ENCODE results near the gene DLEC1.
A peak's percentile ranks its signal among the peaks of the same experiment; 100 is the strongest.
"Not testable (repeated sequence)": the region's sequence is repeated elsewhere in the genome, so short reads cannot be mapped to it uniquely, and the experiment has no call there.

Gene DLEC1

GRCh38 chr3:38154033-38154494, 115.1 kb downstream of the DLEC1 start:
- peaks cover 0 to 15% of the 10 kb centered on the region in 2 donors for H3K4me1 ChIP-seq (ENCODE audit: control insufficient read depth in 1 of 2, insufficient read depth in 2 of 2, low read length in 2 of 2)
- H3K9ac ChIP-seq (ENCODE audit: low read depth in 1 of 2, low read length in 2 of 2), result no peak overlapping the region
- no peaks in the 10 kb centered on the region for H3K36me3 ChIP-seq (ENCODE audit: control insufficient read depth in 1 of 2, insufficient read depth in 2 of 2, low read length in 2 of 2)
- H3K27ac ChIP-seq (ENCODE audit: low read depth, low read length), result no peak overlapping the region
- H3K9me3 ChIP-seq (ENCODE audit: control insufficient read depth in 1 of 2, low read length in 2 of 2), result no peaks in the 10 kb centered on the region
- no peak overlapping the region for H3K4me3 ChIP-seq (ENCODE audit: low read depth in 1 of 2, low read length in 2 of 2)
- no peaks in the 10 kb centered on the region for H3K27me3 ChIP-seq (ENCODE audit: control insufficient read depth in 1 of 2, insufficient read depth in 2 of 2, low read length in 2 of 2)

DNA sequence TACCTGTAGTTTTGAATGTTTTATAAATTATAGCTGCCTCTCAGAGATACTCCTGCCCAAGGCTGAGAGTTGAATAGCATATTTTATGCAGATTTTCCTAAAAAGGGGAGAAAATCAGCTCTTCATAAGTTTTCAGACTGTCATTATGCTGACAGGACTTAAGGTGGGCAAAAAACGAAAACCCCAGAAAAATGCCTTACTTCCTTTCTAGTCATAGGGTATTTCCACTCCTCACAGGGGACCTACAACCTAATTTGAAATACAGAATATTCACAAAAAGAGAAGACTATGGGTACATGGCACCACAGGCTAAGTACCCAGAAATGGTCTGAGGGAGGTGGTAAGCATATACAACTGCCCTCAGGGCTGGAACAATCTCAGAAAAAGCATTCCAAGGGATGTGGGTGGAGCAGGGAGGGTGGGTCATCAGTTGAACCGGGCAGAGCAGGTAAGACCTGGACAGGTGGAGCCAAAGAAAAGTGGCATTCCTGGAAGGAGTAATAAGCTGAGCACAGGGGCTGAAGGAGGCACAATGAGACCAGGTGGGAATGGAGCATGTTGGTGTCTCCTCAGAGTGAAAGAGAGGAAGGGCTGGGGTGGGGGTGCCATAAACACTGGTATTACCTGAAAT, 115.7 kb downstream of the DLEC1 start:
- no peaks in the 10 kb centered on the region for H3K36me3 ChIP-seq (ENCODE audit: control insufficient read depth in 1 of 2, insufficient read depth in 2 of 2, low read length in 2 of 2)
- H3K4me1 ChIP-seq (ENCODE audit: control insufficient read depth in 1 of 2, insufficient read depth in 2 of 2, low read length in 2 of 2), result peaks cover 0 to 15% of the 10 kb centered on the region in 2 donors
- no peak overlapping the region for H3K4me3 ChIP-seq (ENCODE audit: low read depth in 1 of 2, low read length in 2 of 2)
- H3K27me3 ChIP-seq (ENCODE audit: control insufficient read depth in 1 of 2, insufficient read depth in 2 of 2, low read length in 2 of 2), result no peaks in the 10 kb centered on the region
- H3K9me3 ChIP-seq (ENCODE audit: control insufficient read depth in 1 of 2, low read length in 2 of 2), result no peaks in the 10 kb centered on the region
- H3K27ac ChIP-seq (ENCODE audit: low read depth, low read length), result no peak overlapping the region
- no peak overlapping the region for H3K9ac ChIP-seq (ENCODE audit: low read depth in 1 of 2, low read length in 2 of 2)

- Histone ChIP-seq H3K9ac (ENCODE audit: low read depth in 1 of 2, low read length in 2 of 2) (no peak overlapping the region), H3K27ac (ENCODE audit: low read depth, low read length) (no peak overlapping the region), H3K9me3 (ENCODE audit: control insufficient read depth in 1 of 2, low read length in 2 of 2) (no peaks in the 10 kb centered on the region)
Measured at GRCh38 chr3:38155825-38156224, 116.8 kb downstream of the DLEC1 start.

DNA sequence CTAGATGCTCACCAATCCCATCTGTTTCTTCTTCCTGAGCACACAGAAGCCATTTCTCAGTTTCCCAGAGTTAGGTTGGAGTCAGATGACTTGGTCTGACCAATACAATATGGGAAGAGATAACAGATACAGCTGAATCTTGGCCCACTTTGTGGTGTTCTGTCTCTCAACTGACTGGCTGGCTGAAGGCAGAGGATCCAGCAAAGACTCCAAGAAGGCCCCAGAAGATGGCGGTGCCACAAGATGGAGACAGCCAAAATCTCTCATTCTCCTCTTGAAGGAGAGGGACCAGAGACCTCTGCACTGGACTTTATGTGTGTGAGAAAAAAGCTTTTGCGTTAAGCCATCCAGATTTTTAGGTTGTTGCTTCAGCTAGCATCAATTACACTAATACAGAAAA, 118.1 kb downstream of the DLEC1 start:
- Histone ChIP-seq H3K36me3 (ENCODE audit: control insufficient read depth in 1 of 2, insufficient read depth in 2 of 2, low read length in 2 of 2) (no peaks in the 10 kb centered on the region), H3K9me3 (ENCODE audit: control insufficient read depth in 1 of 2, low read length in 2 of 2) (no peaks in the 10 kb centered on the region), H3K4me1 (ENCODE audit: control insufficient read depth in 1 of 2, insufficient read depth in 2 of 2, low read length in 2 of 2) (peaks cover 0 to 5% of the 10 kb centered on the region in 2 donors), H3K27me3 (ENCODE audit: control insufficient read depth in 1 of 2, insufficient read depth in 2 of 2, low read length in 2 of 2) (no peaks in the 10 kb centered on the region), H3K27ac (ENCODE audit: low read depth, low read length) (no peak overlapping the region), H3K9ac (ENCODE audit: low read depth in 1 of 2, low read length in 2 of 2) (no peak overlapping the region), H3K4me3 (ENCODE audit: low read depth in 1 of 2, low read length in 2 of 2) (no peak overlapping the region)

More at GRCh38 chr3:38155825-38156224, 116.8 kb downstream of the DLEC1 start:
- Histone ChIP-seq H3K4me1 (ENCODE audit: control insufficient read depth in 1 of 2, insufficient read depth in 2 of 2, low read length in 2 of 2) (peaks cover 0 to 15% of the 10 kb centered on the region in 2 donors), H3K36me3 (ENCODE audit: control insufficient read depth in 1 of 2, insufficient read depth in 2 of 2, low read length in 2 of 2) (no peaks in the 10 kb centered on the region), H3K27me3 (ENCODE audit: control insufficient read depth in 1 of 2, insufficient read depth in 2 of 2, low read length in 2 of 2) (no peaks in the 10 kb centered on the region), H3K4me3 (ENCODE audit: low read depth in 1 of 2, low read length in 2 of 2) (no peak overlapping the region)

DNA sequence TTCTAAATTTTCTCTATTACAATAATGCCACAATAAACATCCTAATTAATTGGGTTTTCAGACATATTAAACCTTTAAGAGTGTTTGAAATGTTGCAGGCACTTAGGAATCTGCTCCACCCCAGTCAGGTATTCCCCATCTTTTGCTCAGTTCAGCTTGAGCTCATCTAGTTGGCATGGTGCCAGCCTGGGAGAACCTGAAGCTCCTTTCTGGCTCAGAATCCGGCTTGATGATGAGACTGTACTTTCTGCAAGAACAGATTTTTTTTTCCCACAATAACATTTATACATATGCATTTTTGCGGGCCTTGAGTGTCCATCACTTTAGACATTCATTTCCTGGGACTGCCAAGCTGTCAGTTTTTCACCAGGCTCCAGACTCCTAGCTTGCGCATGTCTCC, 118.6 kb downstream of the DLEC1 start:
- Histone ChIP-seq H3K9ac (ENCODE audit: low read depth in 1 of 2, low read length in 2 of 2) (no peak overlapping the region), H3K27ac (ENCODE audit: low read depth, low read length) (no peak overlapping the region), H3K4me1 (ENCODE audit: control insufficient read depth in 1 of 2, insufficient read depth in 2 of 2, low read length in 2 of 2) (peaks cover 0 to 5% of the 10 kb centered on the region in 2 donors), H3K4me3 (ENCODE audit: low read depth in 1 of 2, low read length in 2 of 2) (no peak overlapping the region), H3K27me3 (ENCODE audit: control insufficient read depth in 1 of 2, insufficient read depth in 2 of 2, low read length in 2 of 2) (no peaks in the 10 kb centered on the region), H3K36me3 (ENCODE audit: control insufficient read depth in 1 of 2, insufficient read depth in 2 of 2, low read length in 2 of 2) (no peaks in the 10 kb centered on the region), H3K9me3 (ENCODE audit: control insufficient read depth in 1 of 2, low read length in 2 of 2) (no peaks in the 10 kb centered on the region)

GRCh38 chr3:38158472-38158871, 119.5 kb downstream of the DLEC1 start:
- H3K27me3 ChIP-seq (ENCODE audit: control insufficient read depth in 1 of 2, insufficient read depth in 2 of 2, low read length in 2 of 2), result no peaks in the 10 kb centered on the region
- no peak overlapping the region for H3K4me3 ChIP-seq (ENCODE audit: low read depth in 1 of 2, low read length in 2 of 2)
- no peak overlapping the region for H3K27ac ChIP-seq (ENCODE audit: low read depth, low read length)
- no peaks in the 10 kb centered on the region for H3K9me3 ChIP-seq (ENCODE audit: control insufficient read depth in 1 of 2, low read length in 2 of 2)
- H3K4me1 ChIP-seq (ENCODE audit: control insufficient read depth in 1 of 2, insufficient read depth in 2 of 2, low read length in 2 of 2), result peaks cover 0 to 5% of the 10 kb centered on the region in 2 donors
- H3K9ac ChIP-seq (ENCODE audit: low read depth in 1 of 2, low read length in 2 of 2), result no peak overlapping the region
- no peaks in the 10 kb centered on the region for H3K36me3 ChIP-seq (ENCODE audit: control insufficient read depth in 1 of 2, insufficient read depth in 2 of 2, low read length in 2 of 2)

DNA sequence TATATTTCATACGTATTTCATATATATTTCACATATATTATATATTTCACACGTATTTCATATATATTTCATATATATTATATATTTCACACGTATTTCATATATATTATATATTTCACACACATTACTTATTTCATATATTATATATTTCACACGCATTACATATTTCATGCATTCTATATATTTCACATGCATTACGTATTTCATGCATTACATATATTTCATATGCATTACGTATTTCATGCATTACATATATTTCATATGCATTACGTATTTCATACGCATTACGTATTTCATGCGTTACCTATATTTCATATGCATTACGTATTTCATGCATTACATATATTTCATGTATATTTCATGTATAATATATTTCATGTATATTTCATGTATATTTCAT, 121.7 kb downstream of the DLEC1 start:
- H3K36me3 ChIP-seq (ENCODE audit: control insufficient read depth in 1 of 2, insufficient read depth in 2 of 2, low read length in 2 of 2); H3K27ac ChIP-seq (ENCODE audit: low read depth, low read length); H3K4me1 ChIP-seq (ENCODE audit: control insufficient read depth in 1 of 2, insufficient read depth in 2 of 2, low read length in 2 of 2); H3K9ac ChIP-seq (ENCODE audit: low read depth in 1 of 2, low read length in 2 of 2); H3K9me3 ChIP-seq (ENCODE audit: control insufficient read depth in 1 of 2, low read length in 2 of 2); H3K4me3 ChIP-seq (ENCODE audit: low read depth in 1 of 2, low read length in 2 of 2); H3K27me3 ChIP-seq (ENCODE audit: control insufficient read depth in 1 of 2, insufficient read depth in 2 of 2, low read length in 2 of 2): not testable (repeated sequence)

DNA sequence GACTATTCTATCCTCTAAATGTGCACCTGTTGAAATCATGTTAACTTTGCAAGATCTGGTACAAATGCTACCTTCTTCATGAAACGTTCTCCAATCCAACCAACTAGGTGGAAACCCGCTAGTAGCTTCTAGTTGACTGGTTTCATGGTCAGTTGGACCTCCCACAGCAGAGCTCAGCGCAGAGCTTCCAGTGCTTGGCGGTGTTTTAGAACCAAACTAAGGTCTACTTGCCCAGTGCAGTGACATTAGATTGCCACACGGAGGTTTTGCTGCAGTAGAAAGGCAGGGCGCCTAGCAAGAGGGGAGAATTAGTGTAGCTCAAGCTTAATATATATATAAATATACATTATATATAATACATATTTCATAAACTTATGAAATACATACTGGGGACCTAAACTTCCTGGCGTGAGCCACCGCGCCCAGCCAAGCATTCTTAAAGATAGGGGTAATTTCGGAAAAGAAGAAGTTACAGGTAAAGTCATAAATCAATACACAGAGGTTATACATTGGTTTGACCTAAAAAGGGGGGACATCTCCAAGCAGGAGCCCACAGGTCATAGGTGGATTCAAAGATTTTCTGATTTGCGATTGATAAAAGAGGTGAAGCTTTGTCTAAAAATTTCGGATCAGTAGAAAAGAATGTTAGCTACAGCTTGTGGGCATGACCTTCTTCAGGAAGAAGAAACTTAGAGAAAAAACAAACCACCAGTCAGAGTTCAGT, 124.3 kb downstream of the DLEC1 start:
- Histone ChIP-seq H3K9me3 (ENCODE audit: control insufficient read depth in 1 of 2, low read length in 2 of 2) (no peaks in the 10 kb centered on the region), H3K36me3 (ENCODE audit: control insufficient read depth in 1 of 2, insufficient read depth in 2 of 2, low read length in 2 of 2) (no peaks in the 10 kb centered on the region), H3K4me1 (ENCODE audit: control insufficient read depth in 1 of 2, insufficient read depth in 2 of 2, low read length in 2 of 2) (peaks cover 8 to 10% of the 10 kb centered on the region in 2 donors), H3K27me3 (ENCODE audit: control insufficient read depth in 1 of 2, insufficient read depth in 2 of 2, low read length in 2 of 2) (no peaks in the 10 kb centered on the region), H3K4me3 (ENCODE audit: low read depth in 1 of 2, low read length in 2 of 2) (no peak overlapping the region), H3K9ac (ENCODE audit: low read depth in 1 of 2, low read length in 2 of 2) (no peak overlapping the region), H3K27ac (ENCODE audit: low read depth, low read length) (no peak overlapping the region)

DNA sequence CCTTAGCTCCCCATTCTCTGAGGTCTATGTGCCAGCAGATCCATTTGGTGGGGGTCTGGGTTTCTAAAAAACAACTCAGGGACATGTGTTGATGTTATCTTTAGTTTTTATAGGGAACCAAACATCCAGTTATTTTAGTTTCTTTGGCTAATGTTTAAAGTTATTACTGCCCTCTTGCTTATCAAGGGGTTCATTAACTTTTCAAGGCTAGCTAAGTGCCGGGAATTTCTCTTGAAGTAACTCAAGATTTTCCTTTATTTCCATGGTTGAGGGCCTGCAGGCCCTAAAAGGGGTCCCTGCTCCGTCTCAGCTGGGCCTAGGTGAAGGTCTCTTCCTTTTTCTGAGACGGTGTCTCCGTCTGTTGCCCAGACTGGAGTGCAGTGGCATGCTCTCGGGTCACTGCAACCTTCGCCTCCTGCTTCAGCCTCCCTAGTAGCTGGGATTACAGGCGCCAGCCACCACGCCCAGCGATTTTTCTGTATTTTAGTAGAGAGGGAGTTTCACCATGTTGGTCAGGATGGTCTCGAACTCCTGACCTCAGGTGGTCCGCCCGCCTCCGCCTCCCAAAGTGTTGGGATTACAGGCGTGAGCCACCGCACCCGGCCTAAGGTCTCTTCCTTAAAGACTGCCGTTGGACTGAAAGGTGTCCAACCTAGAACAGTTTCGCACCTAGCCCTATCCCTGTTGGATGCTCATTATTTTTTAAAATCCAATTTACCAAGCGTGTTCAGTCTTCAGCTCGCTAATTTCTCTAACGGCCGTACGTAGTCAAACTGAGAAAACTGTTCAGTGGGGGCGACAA, 125.0 kb downstream of the DLEC1 start:
- Histone ChIP-seq H3K36me3 (ENCODE audit: control insufficient read depth in 1 of 2, insufficient read depth in 2 of 2, low read length in 2 of 2) (no peaks in the 10 kb centered on the region), H3K9me3 (ENCODE audit: control insufficient read depth in 1 of 2, low read length in 2 of 2) (no peaks in the 10 kb centered on the region), H3K27me3 (ENCODE audit: control insufficient read depth in 1 of 2, insufficient read depth in 2 of 2, low read length in 2 of 2) (no peaks in the 10 kb centered on the region), H3K27ac (ENCODE audit: low read depth, low read length) (peak overlapping the region; percentile 88), H3K4me1 (ENCODE audit: control insufficient read depth in 1 of 2, insufficient read depth in 2 of 2, low read length in 2 of 2) (peaks cover 8 to 10% of the 10 kb centered on the region in 2 donors), H3K9ac (ENCODE audit: low read depth in 1 of 2, low read length in 2 of 2) (peak overlapping the region; percentile 76 to 92), H3K4me3 (ENCODE audit: low read depth in 1 of 2, low read length in 2 of 2) (peak overlapping the region; percentile 72 to 86)

DNA sequence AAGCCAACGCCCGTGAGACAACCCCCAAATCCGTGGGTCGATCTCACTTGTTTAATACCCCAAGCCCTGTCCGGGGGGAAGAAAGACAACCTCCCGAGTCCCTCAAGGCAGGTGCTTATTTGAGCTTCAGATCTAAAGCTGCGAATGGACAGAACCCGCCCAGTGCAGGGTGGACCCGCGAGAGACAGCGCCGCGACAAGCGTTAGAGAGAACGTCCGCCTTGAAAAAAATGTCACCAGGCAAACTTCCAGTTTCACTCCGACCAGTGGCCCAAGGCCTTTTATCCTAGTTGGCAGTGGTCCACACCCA, 125.6 kb downstream of the DLEC1 start:
- peak overlapping the region; percentile 76 to 92 for H3K9ac ChIP-seq (ENCODE audit: low read depth in 1 of 2, low read length in 2 of 2)
- no peaks in the 10 kb centered on the region for H3K36me3 ChIP-seq (ENCODE audit: control insufficient read depth in 1 of 2, insufficient read depth in 2 of 2, low read length in 2 of 2)
- H3K4me1 ChIP-seq (ENCODE audit: control insufficient read depth in 1 of 2, insufficient read depth in 2 of 2, low read length in 2 of 2), result peaks cover 8 to 10% of the 10 kb centered on the region in 2 donors
- no peaks in the 10 kb centered on the region for H3K27me3 ChIP-seq (ENCODE audit: control insufficient read depth in 1 of 2, insufficient read depth in 2 of 2, low read length in 2 of 2)
- peak overlapping the region; percentile 72 to 86 for H3K4me3 ChIP-seq (ENCODE audit: low read depth in 1 of 2, low read length in 2 of 2)
- H3K9me3 ChIP-seq (ENCODE audit: control insufficient read depth in 1 of 2, low read length in 2 of 2), result no peaks in the 10 kb centered on the region
- H3K27ac ChIP-seq (ENCODE audit: low read depth, low read length), result peak overlapping the region; percentile 88
